ENCODE results near the gene CDKN2D.

CDKN2D gene

DNA sequence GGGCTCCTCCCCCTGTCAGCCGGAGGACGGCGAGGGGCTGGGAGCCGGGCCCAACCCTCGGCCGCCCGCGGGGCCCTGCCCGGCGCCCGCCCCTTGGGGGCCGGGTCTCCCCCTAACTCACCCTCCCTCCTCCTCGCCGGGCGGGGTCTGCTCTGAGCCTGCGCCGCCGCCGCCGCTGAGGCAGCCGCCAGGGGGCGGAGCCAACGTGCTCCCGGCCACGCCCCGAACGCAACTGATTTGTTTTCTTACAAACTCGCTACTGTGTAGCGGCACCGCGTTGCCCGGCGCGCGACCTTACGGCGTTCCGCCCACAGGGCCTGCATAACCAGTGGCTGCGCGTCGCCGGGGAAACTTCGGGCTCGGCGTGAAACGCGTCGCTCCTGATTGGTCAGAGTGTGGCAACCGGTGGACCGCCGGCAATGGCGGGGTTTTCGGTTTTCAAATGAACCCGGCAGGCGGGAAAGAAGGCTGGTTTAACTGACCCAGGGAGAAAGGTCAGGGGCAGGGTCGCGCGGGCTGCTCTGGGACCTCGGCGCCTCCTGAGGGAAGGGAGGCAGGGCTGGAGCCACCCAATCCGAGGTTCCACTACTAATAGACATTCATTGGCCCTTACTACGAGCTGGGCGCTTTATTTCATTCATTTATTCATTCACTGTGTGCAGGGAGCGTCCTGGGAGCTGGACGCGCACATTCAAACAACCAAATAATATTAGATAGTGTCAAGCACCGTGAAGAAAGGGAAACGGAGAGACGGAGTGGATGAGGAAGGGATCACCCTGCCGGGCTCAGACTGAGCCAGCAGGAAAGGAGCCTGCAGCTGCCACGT is at the start of gene CDKN2D:
Gene CDKN2D, minus strand, starts transcription at position 154 of the 826 bp plus-strand sequence. CDS start 326 bp downstream, outside the sequence.
- DNase-seq (ENCODE audit: low spot score) = peak; percentile 80

- DNase-seq (ENCODE audit: low spot score) = no peak
These were observed 48.8 kb upstream of the CDKN2D start for GRCh38 chr19:10617409-10618121.

- no peak for DNase-seq (ENCODE audit: low spot score)
These were observed 46.7 kb upstream of the CDKN2D start for GRCh38 chr19:10615429-10616023.

GRCh38 chr19:10612499-10613119 is 43.8 kb upstream of the CDKN2D start:
- no peak for DNase-seq (ENCODE audit: low spot score)

DNA sequence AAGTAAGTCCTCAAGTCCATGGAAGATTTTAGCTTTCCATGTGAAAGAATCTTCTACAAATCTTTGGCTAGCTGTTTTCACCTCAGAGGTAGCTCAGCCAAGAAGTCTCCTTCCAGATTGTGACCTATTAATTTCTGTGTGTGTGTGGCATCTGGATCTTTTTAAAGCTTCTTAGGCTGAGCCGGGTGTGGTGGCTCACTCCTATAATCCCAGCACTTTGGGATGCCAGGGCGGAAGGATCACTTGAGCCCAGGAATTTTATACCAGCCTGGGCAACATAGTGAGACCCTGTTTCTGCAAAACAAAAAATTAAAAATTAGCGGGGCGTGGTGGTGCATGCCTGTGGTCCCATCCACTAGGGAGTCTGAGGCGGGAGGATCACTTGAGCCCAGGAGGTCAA is 43.1 kb upstream of the CDKN2D start:
- no peak for DNase-seq (ENCODE audit: low spot score)

GRCh38 chr19:10604460-10604980 is 35.7 kb upstream of the CDKN2D start:
- no peak for DNase-seq (ENCODE audit: low spot score)

- DNase-seq (ENCODE audit: low spot score) = no peak
These were observed 35.2 kb upstream of the CDKN2D start for GRCh38 chr19:10603873-10604459.

GRCh38 chr19:10603084-10603872 is 34.5 kb upstream of the CDKN2D start:
- no peak for DNase-seq (ENCODE audit: low spot score)

GRCh38 chr19:10602330-10603083 is 33.7 kb upstream of the CDKN2D start:
- peak; percentile 86 for DNase-seq (ENCODE audit: low spot score)

- DNase-seq (ENCODE audit: low spot score) = no peak
These were observed 33.2 kb upstream of the CDKN2D start for GRCh38 chr19:10601999-10602329.

GRCh38 chr19:10600149-10600548 is 31.4 kb upstream of the CDKN2D start:
- DNase-seq (ENCODE audit: low spot score) = no peak

GRCh38 chr19:10593820-10594637 is 25.2 kb upstream of the CDKN2D start:
- DNase-seq (ENCODE audit: low spot score) = no peak

- DNase-seq (ENCODE audit: low spot score) = no peak
These were observed 24.4 kb upstream of the CDKN2D start for GRCh38 chr19:10593148-10593547.

DNA sequence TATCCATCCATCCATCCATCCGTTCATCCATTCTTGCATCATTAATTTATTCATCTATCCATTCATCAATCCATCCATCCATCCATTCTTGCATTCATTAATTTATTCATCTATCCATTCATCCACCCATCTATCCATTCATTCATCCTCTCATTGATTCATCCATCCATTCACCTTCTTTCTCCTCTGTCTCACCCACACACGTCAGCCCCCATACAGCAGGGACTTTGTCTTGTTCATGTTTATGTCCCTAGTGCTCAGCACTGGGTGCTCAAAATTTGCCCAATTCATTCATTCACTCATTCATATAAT is 19.0 kb upstream of the CDKN2D start:
- DNase-seq (ENCODE audit: low spot score) = no peak

DNA sequence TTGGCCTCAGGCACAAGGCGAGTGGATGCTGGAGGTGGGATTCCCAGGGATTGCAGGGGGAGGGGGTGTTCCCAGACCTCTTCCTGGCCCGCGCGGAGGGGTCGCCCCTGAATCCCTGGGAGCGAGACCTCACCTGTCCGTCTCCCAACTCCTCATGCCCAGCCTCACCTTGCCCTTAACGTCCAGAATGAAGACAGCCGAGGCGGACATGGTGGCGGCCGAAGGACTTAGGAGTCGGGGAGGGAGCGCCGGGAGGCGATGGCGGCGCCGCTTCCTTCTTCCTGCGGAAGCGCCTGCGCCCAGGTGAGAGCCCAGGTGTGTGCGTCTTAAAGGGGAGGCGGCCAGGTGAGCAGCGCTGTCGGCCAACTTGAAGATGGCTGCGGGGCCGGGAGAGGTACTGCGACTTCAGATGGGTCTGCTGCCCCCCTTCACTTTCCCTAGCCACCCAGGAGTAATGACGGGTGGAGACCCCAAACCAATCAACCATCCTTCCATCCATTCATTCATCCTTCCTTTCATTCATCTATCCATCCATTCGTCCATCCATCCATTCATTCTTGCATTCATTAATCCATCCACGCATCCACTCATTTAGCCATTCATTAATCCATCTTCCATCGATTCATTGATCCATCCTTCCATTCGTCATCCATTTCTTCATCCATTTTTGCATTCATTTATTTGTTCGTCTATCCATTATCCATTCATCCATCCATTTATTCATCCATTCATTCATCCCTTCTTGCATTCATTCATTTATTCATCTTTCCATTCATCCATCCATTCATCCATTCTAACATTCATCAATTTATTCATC is 18.5 kb upstream of the CDKN2D start, which contains the start of gene AP1M2:
Gene AP1M2, minus strand, starts transcription at position 291 of the 817 bp plus-strand sequence. Its CDS starts 81 bp downstream, at position 210.
- DNase-seq (ENCODE audit: low spot score) = no peak

DNA sequence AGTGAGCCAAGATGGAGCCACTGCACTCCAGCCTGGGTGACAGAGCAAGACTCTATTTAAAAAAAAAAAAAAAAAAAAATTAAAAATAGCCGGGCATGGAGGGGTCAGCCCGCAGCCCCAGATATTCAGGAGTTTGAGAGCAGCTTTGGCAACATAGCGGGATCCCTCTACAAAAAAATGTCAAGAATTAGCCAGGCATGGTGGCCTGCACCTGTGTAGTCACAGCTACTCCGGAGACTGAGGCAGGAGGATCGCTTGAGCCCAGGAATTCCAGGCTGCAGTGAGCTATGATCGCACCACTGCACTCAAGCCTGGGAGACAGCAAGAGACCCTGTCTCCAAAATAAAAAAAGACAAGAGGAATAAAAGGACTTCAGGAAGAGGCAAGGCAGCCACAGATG is 17.6 kb upstream of the CDKN2D start:
- no peak for DNase-seq (ENCODE audit: low spot score)

DNA sequence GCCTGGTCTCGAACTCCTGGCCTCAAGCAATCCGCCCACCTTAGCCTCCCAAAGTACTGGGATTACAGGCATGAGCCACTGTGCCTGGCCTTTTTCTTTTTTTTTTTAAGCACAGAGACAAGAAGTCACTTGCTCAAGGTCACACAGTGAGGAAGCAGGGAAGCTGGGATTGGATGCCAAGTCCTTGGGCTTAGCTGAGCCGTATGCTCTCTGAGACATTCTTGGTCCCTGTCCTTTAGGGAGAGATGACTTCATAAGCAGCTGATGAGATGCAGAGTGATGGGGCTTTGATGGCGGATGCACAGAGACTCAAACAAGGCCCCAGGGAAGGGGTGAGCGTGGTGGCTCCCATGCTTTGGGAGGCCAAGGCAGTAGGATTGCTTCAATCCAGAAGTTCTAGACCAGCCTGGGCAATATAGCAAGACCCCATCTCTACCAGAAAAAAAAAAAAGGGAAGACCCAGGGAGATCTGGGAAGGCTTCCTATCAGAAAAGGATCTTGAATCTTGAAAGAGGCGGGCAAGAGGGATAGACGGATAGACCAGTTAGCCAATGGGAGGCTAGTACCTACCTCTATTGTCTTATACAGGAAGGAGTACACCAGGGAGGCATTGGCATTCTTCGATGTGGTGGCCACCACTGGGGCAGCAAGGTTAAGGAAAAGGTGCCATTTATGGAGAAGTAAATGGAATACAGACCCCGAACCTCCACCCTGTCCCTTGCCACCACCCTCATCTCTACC is 14.4 kb upstream of the CDKN2D start:
- no peak for DNase-seq (ENCODE audit: low spot score)

GRCh38 chr19:10582091-10582490 is 13.3 kb upstream of the CDKN2D start:
- no peak for DNase-seq (ENCODE audit: low spot score)
